Measurements from ENCODE around the gene NXPE3. TPM values are rescaled to one million over a fixed set of nuclear protein-coding genes. Genes with fewer than 3 reads are reported as not detected.

NXPE3 gene
- total RNA-seq, 1 experiment from 2014 or later, result 15.9 TPM

DNA sequence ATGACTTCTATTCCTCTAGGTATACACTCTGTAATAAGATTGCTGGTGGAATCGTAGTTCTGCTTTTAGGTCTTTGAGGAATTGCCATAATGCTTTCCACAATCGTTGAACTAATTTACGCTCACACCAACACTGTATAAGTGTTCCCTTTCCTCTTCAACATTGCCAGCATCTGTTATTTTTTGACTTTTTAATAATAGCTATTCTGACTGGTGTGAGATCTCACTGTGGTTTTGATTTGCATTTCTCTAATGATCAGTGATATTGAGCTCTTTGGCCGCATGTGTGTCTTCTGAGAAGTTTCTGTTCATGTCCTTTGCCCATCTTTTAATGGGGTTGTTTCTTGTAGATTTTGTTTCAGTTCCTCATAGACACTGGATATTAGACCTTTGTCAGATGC is 12.8 kb downstream of the NXPE3 start:
- no CpG with 5 or more reads among the region's 4 CpGs for WGBS (ENCODE audit: extremely low coverage, insufficient read length, low lambda C conversion rate)
- Mint-ChIP-seq H3K36me3 (ENCODE audit: insufficient read depth in 1 of 3, low read depth in 3 of 3) (peaks cover 53 to 79% (median 70%) of the 10 kb centered on the region in 3 experiments), H3K4me1 (no peaks in the 10 kb centered on the region), H3K9me3 (peaks cover 6 to 9% of the 10 kb centered on the region in 2 experiments; a peak in 3 of 5 replicates), H3K27ac (no peak overlapping the region; a peak in 1 of 7 replicates), H3K27me3 (ENCODE audit: low read depth) (no peaks in the 10 kb centered on the region), H3K4me3 (no peak overlapping the region)
- no peaks in the 10 kb centered on the region for H3K79me2 ChIP-seq (ENCODE audit: insufficient read depth, low read length)
- H3K4me2 ChIP-seq (ENCODE audit: insufficient read depth, insufficient read length, low read length), result no peak overlapping the region
- no peak overlapping the region for H3K27ac ChIP-seq (ENCODE audit: insufficient read length, low read depth, low read length)
- TF ChIP-seq, protein P1, sequence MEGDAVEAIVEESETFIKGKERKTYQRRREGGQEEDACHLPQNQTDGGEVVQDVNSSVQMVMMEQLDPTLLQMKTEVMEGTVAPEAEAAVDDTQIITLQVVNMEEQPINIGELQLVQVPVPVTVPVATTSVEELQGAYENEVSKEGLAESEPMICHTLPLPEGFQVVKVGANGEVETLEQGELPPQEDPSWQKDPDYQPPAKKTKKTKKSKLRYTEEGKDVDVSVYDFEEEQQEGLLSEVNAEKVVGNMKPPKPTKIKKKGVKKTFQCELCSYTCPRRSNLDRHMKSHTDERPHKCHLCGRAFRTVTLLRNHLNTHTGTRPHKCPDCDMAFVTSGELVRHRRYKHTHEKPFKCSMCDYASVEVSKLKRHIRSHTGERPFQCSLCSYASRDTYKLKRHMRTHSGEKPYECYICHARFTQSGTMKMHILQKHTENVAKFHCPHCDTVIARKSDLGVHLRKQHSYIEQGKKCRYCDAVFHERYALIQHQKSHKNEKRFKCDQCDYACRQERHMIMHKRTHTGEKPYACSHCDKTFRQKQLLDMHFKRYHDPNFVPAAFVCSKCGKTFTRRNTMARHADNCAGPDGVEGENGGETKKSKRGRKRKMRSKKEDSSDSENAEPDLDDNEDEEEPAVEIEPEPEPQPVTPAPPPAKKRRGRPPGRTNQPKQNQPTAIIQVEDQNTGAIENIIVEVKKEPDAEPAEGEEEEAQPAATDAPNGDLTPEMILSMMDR (conservative IDR thresholded peaks at IDR 0.05), result no peak
- H3K23ac ChIP-seq (ENCODE audit: insufficient read length, low read depth, low read length), result no peak overlapping the region
- H3K79me1 ChIP-seq (ENCODE audit: insufficient read depth, low read depth, low read length, poor library complexity, severe bottlenecking), result no peaks in the 10 kb centered on the region
- H3T11ph ChIP-seq (ENCODE audit: low read length), result no peak overlapping the region
- no peaks in the 10 kb centered on the region; the same call in 1 of the 2 replicates for H3K4me1 ChIP-seq (ENCODE audit: insufficient read depth, low read length)
- no peaks in the 10 kb centered on the region for H3K23me2 ChIP-seq (ENCODE audit: insufficient read length, low read depth, low read length, poor library complexity, severe bottlenecking)
- no peak overlapping the region for H2BK120ac ChIP-seq (ENCODE audit: low read depth, low read length, poor library complexity, severe bottlenecking)
- no peak overlapping the region for H4K5ac ChIP-seq (ENCODE audit: insufficient read length, low read depth, low read length)
- no peaks in the 10 kb centered on the region for H3K9me3 ChIP-seq (ENCODE audit: control insufficient read depth, low read depth, low read length)
- H3K56ac ChIP-seq (ENCODE audit: insufficient read length, low read depth, low read length), result no peak overlapping the region
- H4K8ac ChIP-seq (replicated peaks; ENCODE audit: insufficient read length, low read depth, low read length), result no peak overlapping the region
- no peak overlapping the region for H3K4ac ChIP-seq (ENCODE audit: low read depth, low read length)
- no peak overlapping the region for H3K14ac ChIP-seq (ENCODE audit: insufficient read depth, low read length)
- no peaks in the 10 kb centered on the region for H4K20me1 ChIP-seq (ENCODE audit: control insufficient read depth, insufficient read depth, insufficient read length)
- H2BK12ac ChIP-seq (ENCODE audit: insufficient read length, low read depth, low read length), result no peak overlapping the region
- no peak overlapping the region for H2BK5ac ChIP-seq (ENCODE audit: insufficient read length, low read length)
- no peak overlapping the region for H3K9ac ChIP-seq (ENCODE audit: extremely low read depth, insufficient read length, low read length)
- no peak for DNase-seq
- H4K91ac ChIP-seq (ENCODE audit: insufficient read length, low read depth, low read length), result no peak overlapping the region
- H2BK20ac ChIP-seq (ENCODE audit: low read depth, low read length, poor library complexity, severe bottlenecking), result no peak overlapping the region
- no peak overlapping the region for H3K18ac ChIP-seq (ENCODE audit: insufficient read length, low read depth, low read length)
- no peaks in the 10 kb centered on the region for H3K27me3 ChIP-seq (ENCODE audit: insufficient read depth, low read length)
- H2AK5ac ChIP-seq (ENCODE audit: insufficient read length, low read length), result no peak overlapping the region
- no peak overlapping the region for H2AFZ ChIP-seq (ENCODE audit: low read length)
- H2BK15ac ChIP-seq (ENCODE audit: low read depth, low read length), result no peak overlapping the region
